ENCODE results near the gene MIA2.

Gene MIA2

GRCh38 chr14:39428118-39428517, 194.4 kb downstream of the MIA2 start:
- DNase-seq (ENCODE audit: low read depth in 1 of 2, low spot score in 1 of 2), result no peak
- TF ChIP-seq REST (IDR thresholded peaks at IDR 0.05; ENCODE audit: insufficient replicate concordance, low read depth) (no peak), SPI1 (IDR thresholded peaks at IDR 0.05; ENCODE audit: borderline replicate concordance, low read depth) (no peak), POLR2AphosphoS5 (IDR thresholded peaks at IDR 0.05; ENCODE audit: low read depth) (no peak), GABPA (IDR thresholded peaks at IDR 0.05; ENCODE audit: low read depth) (no peak), CTCF (IDR thresholded peaks at IDR 0.05; ENCODE audit: insufficient read depth, low read length) (no peak)
- Histone ChIP-seq H3K4me3 (replicated peaks; ENCODE audit: insufficient read depth, low read length) (no peak overlapping the region), H3K27me3 (ENCODE audit: insufficient read depth, poor library complexity, severe bottlenecking) (no peaks in the 10 kb centered on the region), H3K27ac (replicated peaks) (no peak overlapping the region)

- TF ChIP-seq POLR2AphosphoS5 (IDR thresholded peaks at IDR 0.05; ENCODE audit: low read depth), result 0 out of 2 replicates have a peak, but pooled peaks have one; percentile 18
- TF ChIP-seq REST (IDR thresholded peaks at IDR 0.05; ENCODE audit: insufficient replicate concordance, low read depth), result no peak
- peak overlapping the region; percentile 96 for H3K4me3 ChIP-seq (replicated peaks; ENCODE audit: insufficient read depth, low read length)
- H3K27me3 ChIP-seq (ENCODE audit: insufficient read depth, poor library complexity, severe bottlenecking), result no peaks in the 10 kb centered on the region
- H3K27ac ChIP-seq (replicated peaks), result peak overlapping the region; percentile 76
- DNase-seq (ENCODE audit: low read depth in 1 of 2, low spot score in 1 of 2), result peak in 1 of 2 experiments; percentile 45
Observed at GRCh38 chr14:39430762-39431415, 197.2 kb downstream of the MIA2 start.

- peak; percentile 22 for TF ChIP-seq REST (IDR thresholded peaks at IDR 0.05; ENCODE audit: insufficient replicate concordance, low read depth)
- no peak for TF ChIP-seq SPI1 (IDR thresholded peaks at IDR 0.05; ENCODE audit: borderline replicate concordance, low read depth)
- no peak for TF ChIP-seq GABPA (IDR thresholded peaks at IDR 0.05; ENCODE audit: low read depth)
- TF ChIP-seq POLR2AphosphoS5 (IDR thresholded peaks at IDR 0.05; ENCODE audit: low read depth), result 0 out of 2 replicates have a peak, but pooled peaks have one; percentile 6
- TF ChIP-seq CTCF (IDR thresholded peaks at IDR 0.05; ENCODE audit: insufficient read depth, low read length), result no peak
- DNase-seq (ENCODE audit: low read depth in 1 of 2, low spot score in 1 of 2), result peak in 1 of 2 experiments; percentile 52
Observed at GRCh38 chr14:39431416-39432178, 197.9 kb downstream of the MIA2 start.

More at GRCh38 chr14:39431416-39432178, 197.9 kb downstream of the MIA2 start:
- Histone ChIP-seq H3K27ac (replicated peaks) (peak overlapping the region; percentile 98), H3K27me3 (ENCODE audit: insufficient read depth, poor library complexity, severe bottlenecking) (no peaks in the 10 kb centered on the region), H3K4me3 (replicated peaks; ENCODE audit: insufficient read depth, low read length) (peak overlapping the region; percentile 96)
